Brain pericyte (primary cell): ENCODE results near the gene GPR152.

Experiments
- DNase-seq: peaks from one replicate; pipeline ENCODE4 v3.0.0-alpha.2; 2012; ENCODE audit warnings: low read depth, low spot score

GPR152 gene, protein sequence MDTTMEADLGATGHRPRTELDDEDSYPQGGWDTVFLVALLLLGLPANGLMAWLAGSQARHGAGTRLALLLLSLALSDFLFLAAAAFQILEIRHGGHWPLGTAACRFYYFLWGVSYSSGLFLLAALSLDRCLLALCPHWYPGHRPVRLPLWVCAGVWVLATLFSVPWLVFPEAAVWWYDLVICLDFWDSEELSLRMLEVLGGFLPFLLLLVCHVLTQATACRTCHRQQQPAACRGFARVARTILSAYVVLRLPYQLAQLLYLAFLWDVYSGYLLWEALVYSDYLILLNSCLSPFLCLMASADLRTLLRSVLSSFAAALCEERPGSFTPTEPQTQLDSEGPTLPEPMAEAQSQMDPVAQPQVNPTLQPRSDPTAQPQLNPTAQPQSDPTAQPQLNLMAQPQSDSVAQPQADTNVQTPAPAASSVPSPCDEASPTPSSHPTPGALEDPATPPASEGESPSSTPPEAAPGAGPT

DNA sequence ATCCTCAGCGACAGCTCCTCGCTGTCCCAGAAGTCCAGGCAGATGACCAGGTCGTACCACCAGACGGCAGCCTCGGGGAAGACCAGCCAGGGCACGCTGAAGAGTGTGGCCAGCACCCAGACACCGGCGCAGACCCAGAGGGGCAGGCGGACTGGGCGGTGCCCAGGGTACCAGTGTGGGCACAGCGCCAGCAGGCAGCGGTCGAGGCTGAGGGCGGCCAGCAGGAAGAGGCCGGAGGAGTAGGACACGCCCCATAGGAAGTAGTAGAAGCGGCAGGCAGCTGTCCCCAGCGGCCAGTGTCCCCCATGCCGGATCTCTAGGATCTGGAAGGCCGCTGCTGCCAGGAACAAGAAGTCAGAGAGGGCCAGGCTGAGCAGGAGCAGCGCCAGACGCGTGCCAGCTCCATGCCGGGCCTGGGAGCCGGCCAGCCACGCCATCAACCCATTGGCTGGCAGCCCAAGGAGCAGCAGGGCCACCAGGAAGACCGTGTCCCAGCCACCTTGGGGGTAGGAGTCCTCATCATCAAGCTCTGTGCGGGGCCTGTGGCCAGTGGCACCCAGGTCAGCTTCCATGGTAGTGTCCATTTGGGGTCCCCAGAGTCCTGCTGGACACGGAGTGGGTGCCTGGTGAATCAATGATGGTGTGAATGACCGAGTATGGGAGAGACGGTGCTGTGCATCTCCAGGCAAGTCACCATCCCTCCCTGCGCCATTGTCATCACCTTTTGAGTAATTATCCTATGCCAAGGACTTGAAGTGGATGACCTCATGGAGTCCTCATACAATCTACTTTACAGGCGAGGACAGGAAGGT is at the start of gene GPR152:
Gene GPR152, minus strand, starts transcription at position 589 of the 812 bp plus-strand sequence. Its CDS starts 5 bp downstream, at position 584.
- DNase-seq: no peak

DNA sequence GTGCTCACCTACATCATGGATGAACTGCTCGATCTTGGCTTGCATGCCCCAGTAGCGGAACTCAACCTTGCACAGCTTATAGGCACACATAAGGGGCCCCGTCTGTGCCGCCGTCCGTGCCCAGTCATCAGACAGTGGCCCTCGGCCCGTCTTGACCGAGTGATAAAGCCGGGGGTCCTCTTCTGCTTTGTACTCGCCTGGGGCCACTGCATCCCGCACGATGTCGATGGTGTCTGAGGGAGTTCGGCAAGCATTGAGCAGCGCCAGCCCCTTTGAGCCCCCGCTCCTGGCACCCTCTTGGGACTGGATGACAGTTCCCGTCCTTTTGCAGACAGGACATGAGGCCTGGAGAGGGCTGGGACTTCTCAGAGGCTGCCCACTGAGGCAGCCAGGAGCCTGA is 49.3 kb upstream of the GPR152 start:
- DNase-seq: no peak

DNA sequence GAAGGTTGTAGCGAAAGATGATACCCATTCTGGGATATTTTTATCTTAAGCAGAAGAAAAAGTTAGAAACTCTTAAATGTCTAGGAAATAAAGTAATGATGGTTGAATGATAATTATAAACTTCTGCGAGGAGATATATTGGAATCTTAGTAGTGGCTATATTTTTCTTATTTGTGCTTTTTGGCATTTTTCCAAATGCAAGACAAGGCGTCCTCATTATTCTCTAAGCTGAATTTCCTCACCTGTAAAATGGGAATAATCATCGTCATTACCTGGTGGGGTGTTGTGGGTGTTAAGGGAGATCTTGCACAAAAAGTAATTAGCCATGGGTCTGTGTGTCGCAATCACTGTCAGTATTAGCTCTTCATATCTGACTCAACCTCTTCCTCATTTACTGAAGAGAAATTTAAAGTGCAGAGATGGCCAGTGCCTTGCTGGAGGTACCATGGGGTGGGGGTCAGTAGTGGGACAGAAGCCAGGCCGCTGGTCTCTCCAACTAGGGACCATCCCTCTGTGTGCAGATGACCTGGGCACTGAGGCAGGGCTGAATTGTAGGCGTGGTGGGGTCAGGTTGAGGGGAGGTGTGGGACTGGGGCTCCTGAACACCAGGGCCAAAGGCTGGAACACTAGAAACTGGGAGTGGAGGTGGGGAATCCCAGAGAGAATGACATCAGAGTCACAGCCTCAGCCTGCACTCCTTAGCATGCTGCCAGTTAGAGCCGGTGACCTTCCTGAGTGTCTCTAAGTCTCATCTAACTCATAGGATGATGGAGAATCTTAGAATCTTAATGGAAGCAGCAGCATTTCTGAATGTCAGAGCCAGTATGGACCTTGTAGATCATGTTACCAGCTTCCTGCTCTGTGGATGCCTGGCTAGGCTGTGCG is 48.5 kb upstream of the GPR152 start:
- DNase-seq: no peak

DNA sequence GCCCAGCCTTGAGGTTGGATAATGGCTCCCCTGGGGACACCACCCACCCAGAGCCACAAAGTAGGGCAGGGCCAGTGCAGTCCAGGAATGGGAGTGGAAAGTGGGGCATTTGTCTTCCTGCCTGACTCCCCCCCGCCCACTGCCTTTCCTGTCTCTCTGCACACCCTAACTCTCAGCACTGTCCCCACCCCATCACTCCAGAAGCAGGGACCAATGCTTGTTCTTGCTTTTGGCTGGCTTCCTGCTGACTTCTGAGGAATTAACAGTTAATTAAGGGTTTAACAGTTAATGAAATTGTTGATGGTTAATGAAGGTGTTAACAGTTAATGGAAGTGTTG is 47.9 kb upstream of the GPR152 start:
- no peak for DNase-seq

DNA sequence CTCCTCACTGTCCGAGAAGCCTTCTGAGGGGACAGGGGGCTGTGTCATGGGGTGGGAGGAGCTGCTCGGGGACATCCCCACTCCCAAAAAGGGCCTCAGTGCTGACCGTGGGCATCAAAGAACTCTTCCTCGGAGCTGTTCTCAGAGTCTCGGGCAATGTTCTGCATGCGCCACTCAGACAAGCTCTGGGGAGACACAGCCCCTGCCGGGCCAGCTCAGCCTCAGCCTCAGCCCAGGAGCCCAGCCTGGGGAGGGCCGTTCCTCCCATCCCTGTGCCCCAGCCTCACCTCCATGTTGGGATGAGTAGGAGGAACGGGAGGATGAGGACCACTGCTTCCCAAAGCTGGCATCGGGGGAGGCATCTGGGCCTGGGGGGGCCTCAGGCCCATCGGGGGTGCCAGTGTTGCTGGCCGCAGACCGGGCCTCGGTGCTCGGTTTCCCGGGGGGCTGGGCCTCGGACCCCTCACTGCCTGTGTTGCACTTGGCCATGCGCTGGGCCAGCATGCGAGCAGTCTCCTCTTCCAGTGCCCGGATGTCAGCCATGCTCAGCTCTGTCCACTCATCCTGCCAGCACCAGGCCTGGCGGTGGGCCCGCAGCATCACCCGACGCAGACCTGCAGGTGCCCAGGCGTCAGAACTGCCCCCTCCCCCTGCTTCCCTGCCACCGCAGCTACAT is 47.4 kb upstream of the GPR152 start:
- DNase-seq: no peak

DNA sequence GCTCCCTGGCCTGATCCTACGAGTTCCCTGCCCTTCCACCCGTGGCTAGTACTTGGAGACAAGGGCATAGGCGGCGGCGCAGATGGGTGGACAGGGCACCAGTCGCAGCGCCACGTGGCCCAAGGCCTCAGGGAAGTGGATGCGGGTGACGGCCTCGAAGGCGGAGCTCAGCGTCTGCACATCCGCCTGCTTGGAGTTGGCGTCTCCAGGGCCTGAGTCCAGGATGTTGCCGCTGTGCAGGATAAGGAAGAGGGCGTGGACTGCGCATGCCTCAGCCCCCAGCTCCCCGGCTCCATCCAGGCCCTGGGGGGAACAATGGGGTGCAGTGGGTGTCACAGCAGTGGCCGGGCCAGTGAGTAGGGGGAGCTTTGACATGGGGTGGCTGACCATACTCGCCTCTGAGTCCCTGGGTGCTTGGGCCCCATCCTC is 46.0 kb upstream of the GPR152 start:
- DNase-seq: no peak

DNA sequence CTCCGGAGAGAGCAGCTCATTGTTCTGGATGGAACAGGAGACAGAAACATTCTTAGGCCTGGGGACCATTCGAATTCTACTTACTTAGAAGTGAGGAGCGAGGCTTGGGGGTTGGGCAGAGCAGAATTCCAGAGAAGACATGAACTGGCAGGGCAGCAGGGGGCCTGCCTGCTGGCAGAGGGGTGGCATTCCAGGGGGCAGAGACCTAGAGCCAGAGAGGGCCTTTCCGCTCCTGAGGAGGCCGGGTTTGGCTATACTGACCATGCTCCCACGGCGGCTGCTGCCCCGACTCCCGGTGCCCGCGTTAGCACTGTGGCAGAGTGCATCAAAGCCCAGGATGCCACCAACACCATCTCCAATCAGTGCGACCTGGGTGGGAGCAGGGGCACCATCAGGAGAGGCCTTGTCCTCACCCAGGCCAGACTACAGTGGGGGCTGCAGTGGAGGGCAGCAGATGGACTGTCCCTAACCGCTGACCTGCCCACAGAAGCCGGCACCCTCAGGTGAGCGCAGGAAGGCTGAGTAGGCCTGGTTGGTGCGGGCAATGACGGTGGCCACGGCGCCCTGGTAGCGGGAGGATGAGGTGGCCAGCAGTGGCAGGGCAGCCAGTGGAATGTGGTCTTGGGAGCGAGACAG is 45.2 kb upstream of the GPR152 start:
- DNase-seq: no peak

DNA sequence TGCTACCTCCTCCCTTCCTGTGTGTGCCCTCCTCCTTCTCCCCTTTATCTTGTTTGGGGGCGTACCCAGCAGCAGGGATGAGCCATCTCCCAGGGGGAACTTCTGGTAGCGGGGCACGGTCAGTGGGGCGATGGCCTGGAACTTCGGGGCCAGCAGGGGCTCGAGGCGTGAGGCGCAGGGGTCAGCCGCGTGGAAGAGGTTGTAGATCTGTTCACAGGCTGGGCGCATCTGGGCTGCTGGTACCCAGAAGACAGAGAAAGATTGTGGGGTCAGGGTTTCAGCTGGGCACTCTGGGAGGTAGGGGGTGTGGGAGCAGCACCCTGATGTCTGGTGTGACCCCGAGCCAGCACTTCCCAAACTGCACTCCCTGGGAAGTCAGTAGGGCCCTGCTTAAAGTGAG is 43.6 kb upstream of the GPR152 start:
- no peak for DNase-seq

DNA sequence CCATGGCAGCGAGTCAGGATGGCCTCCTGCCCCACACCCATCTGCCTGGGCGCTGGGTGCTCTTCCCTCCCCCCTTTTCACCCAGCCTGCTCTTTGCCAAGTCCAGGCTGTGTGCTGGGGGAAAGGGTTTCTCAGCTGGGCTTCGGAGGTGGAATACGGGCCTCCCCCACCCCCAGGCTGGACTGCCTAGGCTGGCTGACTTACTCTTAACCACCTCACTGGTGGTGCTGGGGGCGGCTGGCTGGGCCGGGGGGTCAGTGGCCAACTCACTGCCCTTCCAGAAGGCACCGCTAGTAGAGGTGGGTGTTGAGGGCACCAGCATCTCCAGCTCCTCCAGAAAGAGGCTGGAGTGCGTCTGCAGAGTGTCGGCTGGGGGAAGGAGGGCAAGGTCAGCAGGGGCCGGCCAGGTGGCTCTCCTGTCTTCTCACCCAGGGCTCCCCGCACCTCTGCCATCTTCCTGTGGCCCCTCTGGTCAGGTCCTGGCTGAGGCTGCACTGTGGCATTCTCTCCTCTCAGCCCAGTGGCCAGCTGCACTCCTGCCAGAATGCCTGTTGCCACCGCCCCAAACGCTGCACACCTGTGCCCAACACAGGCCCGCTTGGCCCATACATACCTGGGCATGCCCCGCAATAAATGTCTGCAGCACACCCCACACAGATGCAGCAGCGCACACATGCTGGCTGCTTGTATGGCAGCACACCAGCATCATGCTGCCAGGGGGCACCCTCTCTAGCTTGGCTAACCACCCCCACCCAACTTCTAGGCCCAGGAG is 42.9 kb upstream of the GPR152 start:
- DNase-seq: no peak

DNA sequence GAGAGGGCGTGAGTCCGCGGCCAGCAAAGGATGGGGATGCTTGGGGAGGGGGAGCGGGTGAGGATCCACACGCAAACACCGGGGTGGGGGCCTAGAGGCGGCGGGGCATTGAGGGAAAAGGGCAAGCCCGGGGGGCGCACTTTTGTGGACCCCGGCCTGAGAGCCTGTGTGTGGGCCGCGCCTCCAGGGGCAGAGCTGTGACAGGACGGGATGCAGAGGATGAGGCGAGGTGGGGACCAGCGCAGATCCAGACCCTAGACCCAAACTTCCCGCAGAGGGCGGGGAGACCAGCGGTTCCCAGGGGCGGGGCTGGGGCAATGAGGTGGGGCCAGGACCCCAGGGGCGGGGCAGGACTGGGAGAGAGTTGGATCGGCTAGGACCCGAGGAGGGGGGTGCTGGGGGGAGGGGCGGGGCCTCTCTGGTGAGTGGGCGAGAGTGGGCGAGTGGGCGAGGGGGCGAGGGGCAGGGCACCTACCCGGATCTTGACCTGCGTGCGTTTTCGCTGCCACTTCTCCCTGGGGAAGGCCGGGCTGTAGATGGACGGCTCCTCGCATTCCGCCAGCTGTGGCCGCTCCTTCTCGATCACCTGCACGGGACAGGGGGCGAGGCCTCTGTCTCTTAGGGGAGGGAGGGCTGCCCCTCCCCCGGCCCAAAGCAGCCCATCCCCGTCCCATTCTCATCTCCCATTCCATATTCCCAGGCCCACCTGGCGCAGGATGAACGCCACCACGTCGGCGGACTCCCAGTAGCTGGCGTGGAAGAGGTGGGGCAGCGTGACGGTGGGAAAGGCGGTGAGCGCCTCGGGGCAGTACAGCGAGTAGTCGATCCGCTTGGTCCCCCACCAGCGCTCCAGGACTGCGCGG is 42.1 kb upstream of the GPR152 start:
- no peak for DNase-seq

DNA sequence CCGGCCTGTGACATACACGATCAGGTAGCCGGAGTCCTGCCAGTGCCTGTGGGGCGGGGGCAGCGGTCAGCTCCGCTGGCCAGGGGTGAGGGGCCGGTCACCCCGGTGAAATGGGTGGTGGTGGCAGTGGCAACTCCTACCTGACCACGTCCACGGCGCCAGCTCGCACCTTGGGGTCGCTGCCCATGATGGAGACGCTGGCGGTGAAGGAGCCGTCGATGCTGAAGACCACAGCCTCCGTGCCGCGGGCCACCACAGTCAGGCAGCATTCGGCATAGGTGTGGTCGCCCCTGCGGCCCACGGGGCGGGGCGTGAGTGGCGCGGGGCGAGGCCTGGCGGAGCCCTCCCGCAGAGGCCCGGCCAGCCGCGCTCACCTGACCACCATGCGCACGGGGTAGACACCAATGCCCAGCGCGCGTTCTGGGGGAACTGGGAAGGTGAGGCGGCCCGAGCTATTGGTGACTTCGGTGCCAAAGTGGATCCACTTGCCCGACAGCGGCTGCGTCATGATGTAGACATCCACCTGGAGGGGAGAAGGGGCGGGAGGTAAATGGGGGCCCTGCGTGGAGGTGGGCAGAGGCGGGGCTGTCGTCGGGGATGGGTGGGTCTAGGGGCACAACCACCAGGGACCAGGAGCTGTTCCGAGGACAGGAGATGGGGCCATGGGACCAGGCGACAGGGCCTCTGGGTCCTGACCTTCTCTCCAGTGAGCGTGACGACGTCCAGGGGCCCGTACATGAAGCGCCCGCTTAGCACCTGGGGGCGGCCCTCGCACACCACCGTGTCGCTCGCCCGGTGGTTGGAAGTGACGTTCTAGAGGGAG is 41.2 kb upstream of the GPR152 start:
- DNase-seq: no peak

DNA sequence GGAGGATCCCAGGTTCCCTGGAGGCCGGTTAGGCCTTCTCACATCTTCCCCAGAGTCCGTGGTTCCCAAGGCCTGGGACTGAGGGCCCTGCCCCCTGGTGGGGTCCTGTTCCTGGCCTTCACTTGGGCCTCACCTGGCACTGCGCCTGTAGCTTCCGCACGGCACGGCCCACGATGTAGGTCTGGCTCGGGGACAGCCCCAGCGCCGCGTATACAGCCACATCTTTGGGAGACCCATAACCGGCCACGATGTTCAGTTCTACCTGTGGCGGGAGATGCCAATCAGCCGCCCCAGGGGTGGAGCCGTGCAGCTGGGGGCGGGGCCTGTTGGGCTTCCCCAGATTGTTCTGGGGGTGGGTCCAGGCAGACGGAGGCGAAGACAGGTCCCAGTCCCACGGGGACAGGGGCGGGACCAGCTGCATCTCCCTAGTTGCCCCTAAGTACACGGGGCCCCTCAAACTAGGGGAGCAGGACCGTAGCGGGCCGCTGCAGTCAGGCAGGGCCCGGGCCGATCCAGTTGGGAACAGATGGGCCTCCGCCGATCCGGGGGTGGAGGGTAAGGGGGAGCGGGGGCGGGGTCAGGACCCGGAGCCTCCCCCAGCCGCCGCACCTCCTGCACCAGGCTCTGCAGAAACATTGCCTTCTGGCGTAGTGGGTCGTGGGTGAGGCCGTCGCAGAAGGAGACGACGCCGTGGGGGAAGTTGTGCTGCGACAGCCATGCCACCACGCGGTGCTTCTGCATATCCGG is 40.4 kb upstream of the GPR152 start:
- no peak for DNase-seq

DNA sequence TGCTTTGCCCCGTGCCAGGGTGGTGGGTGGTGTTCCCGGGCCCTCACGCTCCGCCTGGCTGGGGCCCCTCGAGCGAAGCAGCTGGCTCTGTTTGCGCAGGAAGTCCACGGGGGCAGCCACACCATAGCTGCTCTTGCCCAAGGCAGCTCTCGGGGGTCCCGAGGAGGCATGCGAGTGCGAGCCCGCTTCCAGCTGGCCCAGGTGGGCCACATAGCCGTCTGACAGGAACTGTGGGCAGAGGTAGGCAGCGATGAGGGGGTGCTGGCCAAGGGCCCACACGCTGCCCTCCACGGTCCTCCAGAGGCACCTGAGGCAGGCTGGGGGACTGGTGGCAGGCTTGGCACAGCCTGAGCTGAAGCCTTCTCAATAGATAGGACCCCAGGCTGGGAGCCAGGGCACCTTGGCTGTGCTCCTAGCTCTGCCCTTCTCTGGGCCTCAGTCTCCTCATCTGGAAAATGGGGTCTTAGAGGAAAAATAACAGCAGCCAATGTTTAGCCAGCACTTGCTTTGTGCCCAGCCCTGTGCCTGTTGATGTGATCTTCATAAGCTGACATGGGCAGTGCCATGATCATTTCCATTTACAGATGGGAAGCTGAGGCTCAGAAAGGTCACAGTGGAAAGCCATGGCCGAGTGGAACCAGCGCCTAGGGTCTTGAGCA is 39.7 kb upstream of the GPR152 start:
- DNase-seq: no peak

DNA sequence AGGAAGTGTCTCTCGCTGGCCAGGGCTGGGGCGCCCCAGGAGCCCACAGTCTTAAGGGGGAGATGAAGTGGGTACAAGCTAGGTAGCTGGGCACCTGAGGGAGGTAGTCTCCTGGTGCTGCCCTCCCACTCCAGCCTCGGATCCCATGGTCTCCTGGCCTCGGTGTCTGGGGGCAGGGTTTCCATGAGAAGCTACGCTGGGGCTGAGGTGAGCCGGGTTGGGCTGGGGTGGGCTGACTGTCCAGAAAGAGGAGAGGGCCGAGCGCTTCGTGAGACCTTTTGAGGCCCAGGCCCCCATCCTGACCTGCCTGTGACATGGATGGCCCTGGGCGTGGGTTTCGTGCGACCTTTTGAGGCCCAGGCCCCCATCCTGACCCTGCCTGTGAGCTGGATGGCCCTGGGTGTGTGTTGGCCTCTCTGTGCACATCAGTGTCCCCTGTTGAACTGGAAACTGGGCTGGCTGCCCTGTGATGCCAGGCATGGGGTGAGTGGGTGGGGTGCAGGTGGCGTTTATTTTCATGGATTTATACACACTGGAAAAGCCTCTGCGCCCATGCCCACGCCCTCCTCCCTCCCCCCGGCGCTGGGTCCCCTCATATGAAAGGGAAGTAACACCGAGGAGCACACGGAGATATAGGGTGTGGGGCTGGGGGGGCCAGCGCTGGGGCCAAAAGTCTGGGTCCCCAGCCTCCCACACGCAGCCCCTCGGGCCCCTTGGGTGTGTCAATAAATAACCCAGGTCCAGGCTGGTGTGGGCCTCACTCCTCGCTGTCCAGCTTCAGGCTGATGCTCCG is 38.9 kb upstream of the GPR152 start:
- no peak for DNase-seq

DNA sequence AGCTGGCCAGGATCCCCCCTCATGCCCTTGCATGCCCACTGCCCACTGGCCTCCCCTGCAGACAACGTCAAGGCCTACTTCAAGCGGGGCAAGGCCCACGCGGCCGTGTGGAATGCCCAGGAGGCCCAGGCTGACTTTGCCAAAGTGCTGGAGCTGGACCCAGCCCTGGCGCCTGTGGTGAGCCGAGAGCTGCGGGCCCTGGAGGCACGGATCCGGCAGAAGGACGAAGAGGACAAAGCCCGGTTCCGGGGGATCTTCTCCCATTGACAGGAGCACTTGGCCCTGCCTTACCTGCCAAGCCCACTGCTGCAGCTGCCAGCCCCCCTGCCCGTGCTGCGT is 38.2 kb upstream of the GPR152 start:
- DNase-seq: no peak
